DMS153 treated with DMSO at 0.1 percent for 48 hours (cell line): Measurements from ENCODE around the gene OR5B17.
"Not testable (repeated sequence)": the region's sequence is repeated elsewhere in the genome, so short reads cannot be mapped to it uniquely, and the experiment has no call there.

Source experiments
- DNase-seq: peaks from one replicate; lab custom pipeline; 2025; ENCODE audit not compliant: unreplicated experiment; lab: John Stamatoyannopoulos, UW

Gene OR5B17

DNA sequence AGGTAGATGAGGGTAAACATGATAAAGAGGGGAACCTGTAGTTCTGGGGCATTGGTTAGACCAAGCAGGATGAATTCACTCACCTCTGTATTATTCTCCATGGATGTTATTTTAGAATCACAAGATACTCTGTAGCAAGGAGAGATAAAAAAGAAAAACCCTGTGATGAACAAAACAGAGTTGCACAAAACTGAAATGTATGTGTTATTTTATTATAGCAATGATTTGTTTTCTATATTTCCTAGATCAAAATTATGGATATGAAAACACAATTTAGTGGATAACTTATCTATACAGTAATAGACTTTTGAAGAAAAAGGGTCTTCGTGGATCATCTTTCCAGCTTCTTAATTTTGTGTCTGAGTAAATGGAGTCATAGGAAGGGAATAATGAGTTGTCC is at the start of gene OR5B17:
TSS of gene OR5B17 (minus strand) at position 101 of the 400 bp plus-strand sequence. CDS start at position 101, 0 bp downstream.
- DNase-seq: no peak

DNA sequence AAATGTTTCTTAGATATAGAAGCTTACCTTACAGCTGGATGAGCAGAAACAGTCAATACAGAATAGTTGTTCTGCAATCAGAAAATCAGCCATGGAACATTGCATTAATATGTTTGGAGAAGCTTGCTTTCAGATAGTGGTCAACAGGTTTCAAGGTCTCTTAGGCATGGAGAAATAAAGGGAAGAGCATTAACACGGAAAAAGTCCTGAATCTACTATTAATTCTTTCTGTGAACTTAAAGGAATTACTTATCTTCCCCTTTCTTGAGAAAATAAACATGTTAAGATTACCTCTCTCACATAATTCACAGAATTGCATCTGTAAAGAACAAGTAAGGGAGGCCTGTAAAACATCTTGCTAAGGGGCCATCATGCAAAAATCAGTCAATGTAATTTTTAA is 47.9 kb upstream of the OR5B17 start, which contains the start of gene OR5B3:
TSS of gene OR5B3 (minus strand) at position 101 of the 400 bp plus-strand sequence. CDS start 3,465 bp downstream, outside the sequence.
- DNase-seq: no peak

DNA sequence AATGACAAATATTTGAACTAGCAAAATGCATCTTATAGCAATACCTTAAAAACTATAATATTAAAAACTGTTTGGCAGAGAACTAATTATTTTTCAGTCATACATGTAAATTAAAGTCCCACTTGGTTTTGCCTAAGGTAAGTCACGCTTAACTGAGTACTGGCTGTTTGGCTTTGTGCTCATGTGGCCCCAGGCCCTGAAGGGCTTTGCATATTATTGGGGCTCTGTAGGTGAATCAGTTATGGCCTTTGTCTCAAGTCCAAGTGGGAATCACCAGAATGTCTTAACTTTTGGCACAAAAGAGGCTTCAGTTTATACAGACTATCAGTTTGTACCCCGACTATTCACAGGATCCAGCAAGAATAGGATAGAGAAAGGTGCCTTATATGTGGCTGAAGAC is 40.8 kb upstream of the OR5B17 start:
- not testable (repeated sequence) for DNase-seq

GRCh38 chr11:58395581-58395980 is 36.7 kb upstream of the OR5B17 start:
- no peak for DNase-seq

- DNase-seq: no peak
Observed at GRCh38 chr11:58394195-58394594, 35.3 kb upstream of the OR5B17 start.

DNA sequence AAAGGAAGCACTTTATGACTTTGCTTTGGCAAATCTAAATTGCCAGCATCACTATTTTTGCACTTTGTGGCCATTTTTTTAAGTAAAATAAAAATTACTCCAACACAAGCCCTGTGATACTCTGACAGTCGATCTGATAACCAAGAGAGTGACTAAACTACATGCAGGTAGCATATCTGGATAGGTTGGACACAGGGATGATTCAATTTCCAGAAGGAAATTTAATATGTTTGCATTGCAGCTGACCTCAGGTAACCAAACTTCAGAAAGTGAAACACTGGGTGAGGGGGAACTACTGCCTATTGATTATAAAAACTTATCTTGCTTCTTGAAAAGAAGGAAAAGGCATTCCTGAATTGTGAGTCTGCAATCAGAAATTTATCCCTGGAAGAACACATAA is 33.9 kb upstream of the OR5B17 start:
- DNase-seq: no peak

- DNase-seq: no peak
Observed at GRCh38 chr11:58391879-58392278, 33.0 kb upstream of the OR5B17 start.

DNA sequence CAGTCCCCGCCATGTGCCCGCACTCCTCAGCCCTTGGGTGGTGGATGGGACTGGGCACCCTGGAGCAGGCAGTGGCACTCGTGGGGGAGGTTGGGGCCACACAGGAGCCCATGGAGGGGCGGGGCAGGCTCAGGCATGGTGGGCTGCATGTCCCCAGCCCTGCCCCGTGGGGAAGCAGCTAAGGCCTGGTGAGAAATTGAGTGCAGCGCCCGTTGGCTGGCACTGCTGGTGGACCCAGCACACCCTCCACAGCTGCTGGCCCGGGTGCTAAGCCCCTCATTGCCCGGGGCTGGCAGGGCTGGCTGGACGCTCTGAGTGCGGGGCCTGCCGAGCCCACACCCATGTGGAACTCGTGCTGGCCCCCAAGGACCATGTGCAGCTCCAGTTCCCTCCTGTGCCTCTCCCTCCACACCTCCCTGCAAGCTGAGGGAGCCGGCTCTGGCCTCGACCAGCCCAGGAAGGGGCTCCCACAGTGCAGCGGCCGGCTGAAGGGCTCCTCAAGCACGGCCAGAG is 31.7 kb upstream of the OR5B17 start:
- DNase-seq: no peak

- no peak for DNase-seq
Observed at GRCh38 chr11:58354727-58355126, 4.1 kb downstream of the OR5B17 start.

- DNase-seq: no peak
Observed at GRCh38 chr11:58345204-58345603, 13.7 kb downstream of the OR5B17 start.

- no peak for DNase-seq
Observed at GRCh38 chr11:58334708-58335107, 24.2 kb downstream of the OR5B17 start.

DNA sequence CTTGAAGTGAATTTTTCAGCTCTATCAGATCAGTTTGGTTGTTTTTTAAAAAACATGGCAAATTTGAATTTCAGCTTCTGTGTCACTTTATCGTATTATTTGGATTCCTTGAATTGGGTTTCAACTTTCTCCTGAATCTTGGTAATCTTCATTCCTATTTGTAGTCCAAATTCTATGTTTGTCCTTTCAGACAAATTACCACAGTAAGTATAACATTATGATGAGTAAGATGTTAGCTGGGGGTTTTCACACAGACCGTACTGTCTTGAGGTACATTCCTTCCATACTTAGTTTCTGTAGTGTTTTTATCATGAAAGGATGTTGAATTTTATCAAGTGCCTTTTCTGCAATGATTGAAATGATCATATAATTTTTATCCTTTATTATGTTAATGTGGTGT is 28.0 kb downstream of the OR5B17 start:
- DNase-seq: no peak

- DNase-seq: no peak
Observed at GRCh38 chr11:58318532-58318931, 40.3 kb downstream of the OR5B17 start.

DNA sequence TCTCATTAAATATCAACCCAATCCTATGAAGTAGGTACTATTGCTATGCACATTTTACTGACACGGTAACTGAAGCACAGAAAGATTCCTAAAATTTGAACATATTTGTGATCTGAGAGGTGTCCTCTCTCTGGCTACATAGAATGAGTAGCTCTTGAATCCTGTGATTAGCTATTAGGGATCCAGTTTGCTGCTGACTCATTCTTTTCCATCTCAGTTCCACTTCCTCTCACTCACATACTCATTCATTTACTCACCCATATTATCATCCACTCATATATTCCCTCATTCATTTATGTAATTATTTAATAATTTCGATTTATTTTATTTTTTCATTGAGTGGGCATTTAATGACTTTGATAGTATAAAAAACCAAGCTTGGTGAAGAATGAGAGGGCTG is 42.7 kb downstream of the OR5B17 start:
- no peak for DNase-seq
